K562 (cell line): ENCODE results near the gene TRAF3IP1. TPM values are rescaled to one million over a fixed set of nuclear protein-coding genes. Genes with fewer than 3 reads are reported as not detected.

Experiments
- FOSL1 ChIP-seq: fragments of 200-800 bp; sonication (Bioruptor generic); conservative IDR thresholded peaks from 2 replicates; pipeline ENCODE4 v1.6.1; 2016; ENCODE audit warnings: missing genetic modification characterization, missing compliant biosample characterization
- L3MBTL2 ChIP-seq: fragments of 450-650 bp; IDR thresholded peaks from 2 replicates; pipeline ENCODE4 v1.6.1; 2016; ENCODE audit warnings: mild to moderate bottlenecking, moderate library complexity
- NFIC ChIP-seq: fragments of 450-650 bp; IDR thresholded peaks from 2 replicates; pipeline ENCODE4 v1.6.1; 2017; ENCODE audit warnings: mild to moderate bottlenecking, inconsistent platforms
- RBFOX2 ChIP-seq: fragments of 200-400 bp; formaldehyde crosslinking; IDR thresholded peaks from 2 replicates; pipeline ENCODE4 v1.6.1; 2017; ENCODE audit warnings: low read depth, mild to moderate bottlenecking, low read length, moderate library complexity
- RCOR1 ChIP-seq, 2 experiments: IDR thresholded peaks; 2 replicates each; pipeline ENCODE4 v1.6.1; 2012; ENCODE audit warnings: low read depth in 2 of 2, low read length in 2 of 2, borderline replicate concordance in 1 of 2, improper control_type of control experiment in 1 of 2
- RHOXF2B ChIP-seq: fragments of 250-450 bp; sonication (Bioruptor Pico); conservative IDR thresholded peaks from 2 replicates; pipeline ENCODE4 v1.5.1; 2021
- SMAD2 ChIP-seq: fragments of 150-350 bp; IDR thresholded peaks from 2 replicates; pipeline ENCODE4 v1.6.1; 2014; ENCODE audit warnings: low read depth, mild to moderate bottlenecking, low read length
- SMARCA5 ChIP-seq: fragments of 450-650 bp; IDR thresholded peaks from 2 replicates; pipeline ENCODE4 v1.6.1; 2016
- YBX1 ChIP-seq: fragments of 450-650 bp; IDR thresholded peaks from 2 replicates; pipeline ENCODE4 v1.7.1; 2016; ENCODE audit warnings: mild to moderate bottlenecking
- ZNF785 ChIP-seq: fragments of 250-450 bp; sonication (Bioruptor Pico); IDR thresholded peaks from 2 replicates; pipeline ENCODE4 v1.4.0; 2020; ENCODE audit warnings: mild to moderate bottlenecking
- polyA plus RNA-seq, 8 experiments: library from polyadenylated mRNA; depleted of rRNA in 4 of 8; stranded (reverse) in 5 of 8; unstranded in 3 of 8; fragments of >200 nt; fragmentation: Nextera tagmentation in 2 of 8; fragmentation: Illumina TruSeq in 1 of 8; extraction: Ambion mirVana in 2 of 8; extraction: Trizol in 1 of 8; gene quantifications; 2 replicates each; pipeline versions ENCODE4 v1.2.1 to v1.2.3, GENCODE V29; 2011 to 2014; ENCODE audit warnings: inconsistent platforms in 1 of 8, missing spikeins in 1 of 8
- total RNA-seq, 7 experiments: library from RNA; depleted of rRNA in 6 of 7; stranded (reverse); fragments of >200 nt in 6 of 7; fragmentation: Illumina TruSeq in 2 of 7; extraction: Trizol in 2 of 7; gene quantifications; 2 replicates each; pipeline versions ENCODE4 v1.2.1 to v1.2.3, GENCODE V29; 2011 to 2021; ENCODE audit warnings: low replicate concordance in 1 of 7
- TF ChIP-seq, protein P1 (sequence below): fragments of 250-450 bp; sonication (Bioruptor Pico); IDR thresholded peaks from 2 replicates; pipeline ENCODE4 v1.5.0; 2020; ENCODE audit warnings: mild to moderate bottlenecking, borderline replicate concordance
- TF ChIP-seq, protein P2 (sequence below), 3 experiments: fragments of 200-800 bp in 1 of 3; fragments of 250-450 bp in 1 of 3; fragments of 450-650 bp in 1 of 3; sonication (Bioruptor Pico) in 1 of 3; sonication (Bioruptor generic) in 1 of 3; formaldehyde crosslinking in 1 of 3; IDR thresholded peaks; 2 replicates each; pipeline versions ENCODE4 v1.6.1 to v1.8.0; 2016 to 2022; ENCODE audit warnings: mild to moderate bottlenecking in 2 of 3, missing genetic modification characterization in 2 of 3, missing compliant biosample characterization in 1 of 3, moderate library complexity in 1 of 3

Gene TRAF3IP1
- total and polyA plus RNA-seq, 9 of the 15 experiments (the other 6 are each of a cell fraction or from before 2014, with no cell fraction given): 1.3 to 7.4 (median 3.4) TPM

DNA sequence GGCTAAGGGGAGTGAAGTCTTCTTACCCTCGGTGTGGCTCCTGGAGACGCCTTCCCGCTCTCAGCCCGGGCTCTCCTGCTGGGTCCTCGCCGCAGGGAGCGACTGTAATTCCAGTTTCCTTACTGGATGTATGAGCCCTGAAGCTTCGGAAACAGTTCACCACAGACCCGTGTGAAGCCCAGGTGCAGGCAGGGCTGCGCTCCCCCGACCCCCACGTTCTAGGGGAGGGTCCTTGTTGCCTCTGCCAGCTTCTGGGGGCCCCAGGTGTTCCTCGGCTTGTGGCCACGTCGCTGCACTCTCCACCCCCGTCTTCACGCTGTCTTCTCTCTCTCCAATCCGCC, 101.3 kb downstream of the TRAF3IP1 start (continued):
- TF ChIP-seq RCOR1 (IDR thresholded peaks at IDR 0.05; ENCODE audit: borderline replicate concordance in 1 of 2, low read depth in 2 of 2, low read length in 2 of 2) (no peak), RBFOX2 (peak; percentile 51; the same call in 1 of the 2 replicates), SMAD2 (no peak), L3MBTL2 (0 out of 2 replicates have a peak, but pooled peaks have one; percentile 4), NFIC (no peak), ZNF785 (CRISPR knock-in tag) (no peak), SMARCA5 (no peak), YBX1 (no peak), FOSL1 (0 out of 2 replicates have a peak, but pooled peaks have one; percentile 4), RHOXF2B (CRISPR knock-in tag) (no peak)
- TF ChIP-seq, protein P1, sequence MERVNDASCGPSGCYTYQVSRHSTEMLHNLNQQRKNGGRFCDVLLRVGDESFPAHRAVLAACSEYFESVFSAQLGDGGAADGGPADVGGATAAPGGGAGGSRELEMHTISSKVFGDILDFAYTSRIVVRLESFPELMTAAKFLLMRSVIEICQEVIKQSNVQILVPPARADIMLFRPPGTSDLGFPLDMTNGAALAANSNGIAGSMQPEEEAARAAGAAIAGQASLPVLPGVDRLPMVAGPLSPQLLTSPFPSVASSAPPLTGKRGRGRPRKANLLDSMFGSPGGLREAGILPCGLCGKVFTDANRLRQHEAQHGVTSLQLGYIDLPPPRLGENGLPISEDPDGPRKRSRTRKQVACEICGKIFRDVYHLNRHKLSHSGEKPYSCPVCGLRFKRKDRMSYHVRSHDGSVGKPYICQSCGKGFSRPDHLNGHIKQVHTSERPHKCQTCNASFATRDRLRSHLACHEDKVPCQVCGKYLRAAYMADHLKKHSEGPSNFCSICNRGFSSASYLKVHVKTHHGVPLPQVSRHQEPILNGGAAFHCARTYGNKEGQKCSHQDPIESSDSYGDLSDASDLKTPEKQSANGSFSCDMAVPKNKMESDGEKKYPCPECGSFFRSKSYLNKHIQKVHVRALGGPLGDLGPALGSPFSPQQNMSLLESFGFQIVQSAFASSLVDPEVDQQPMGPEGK (CRISPR knock-in tag): no peak
- TF ChIP-seq, protein P2, sequence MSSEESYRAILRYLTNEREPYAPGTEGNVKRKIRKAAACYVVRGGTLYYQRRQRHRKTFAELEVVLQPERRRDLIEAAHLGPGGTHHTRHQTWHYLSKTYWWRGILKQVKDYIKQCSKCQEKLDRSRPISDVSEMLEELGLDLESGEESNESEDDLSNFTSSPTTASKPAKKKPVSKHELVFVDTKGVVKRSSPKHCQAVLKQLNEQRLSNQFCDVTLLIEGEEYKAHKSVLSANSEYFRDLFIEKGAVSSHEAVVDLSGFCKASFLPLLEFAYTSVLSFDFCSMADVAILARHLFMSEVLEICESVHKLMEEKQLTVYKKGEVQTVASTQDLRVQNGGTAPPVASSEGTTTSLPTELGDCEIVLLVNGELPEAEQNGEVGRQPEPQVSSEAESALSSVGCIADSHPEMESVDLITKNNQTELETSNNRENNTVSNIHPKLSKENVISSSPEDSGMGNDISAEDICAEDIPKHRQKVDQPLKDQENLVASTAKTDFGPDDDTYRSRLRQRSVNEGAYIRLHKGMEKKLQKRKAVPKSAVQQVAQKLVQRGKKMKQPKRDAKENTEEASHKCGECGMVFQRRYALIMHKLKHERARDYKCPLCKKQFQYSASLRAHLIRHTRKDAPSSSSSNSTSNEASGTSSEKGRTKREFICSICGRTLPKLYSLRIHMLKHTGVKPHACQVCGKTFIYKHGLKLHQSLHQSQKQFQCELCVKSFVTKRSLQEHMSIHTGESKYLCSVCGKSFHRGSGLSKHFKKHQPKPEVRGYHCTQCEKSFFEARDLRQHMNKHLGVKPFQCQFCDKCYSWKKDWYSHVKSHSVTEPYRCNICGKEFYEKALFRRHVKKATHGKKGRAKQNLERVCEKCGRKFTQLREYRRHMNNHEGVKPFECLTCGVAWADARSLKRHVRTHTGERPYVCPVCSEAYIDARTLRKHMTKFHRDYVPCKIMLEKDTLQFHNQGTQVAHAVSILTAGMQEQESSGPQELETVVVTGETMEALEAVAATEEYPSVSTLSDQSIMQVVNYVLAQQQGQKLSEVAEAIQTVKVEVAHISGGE (CRISPR knock-in tag; IDR thresholded peaks at IDR 0.05): no peak
